NCI-H1694 treated with DMSO at 0.1 percent for 48 hours (cell line): ENCODE data around the gene RUNX2.

Experiments
- DNase-seq: peaks from one replicate; lab custom pipeline; 2025; lab: John Stamatoyannopoulos, UW

RUNX2 gene

GRCh38 chr6:45617441-45617840, 289.3 kb downstream of the RUNX2 start:
- no peak for DNase-seq

GRCh38 chr6:45618259-45618658, 290.1 kb downstream of the RUNX2 start:
- no peak for DNase-seq

DNA sequence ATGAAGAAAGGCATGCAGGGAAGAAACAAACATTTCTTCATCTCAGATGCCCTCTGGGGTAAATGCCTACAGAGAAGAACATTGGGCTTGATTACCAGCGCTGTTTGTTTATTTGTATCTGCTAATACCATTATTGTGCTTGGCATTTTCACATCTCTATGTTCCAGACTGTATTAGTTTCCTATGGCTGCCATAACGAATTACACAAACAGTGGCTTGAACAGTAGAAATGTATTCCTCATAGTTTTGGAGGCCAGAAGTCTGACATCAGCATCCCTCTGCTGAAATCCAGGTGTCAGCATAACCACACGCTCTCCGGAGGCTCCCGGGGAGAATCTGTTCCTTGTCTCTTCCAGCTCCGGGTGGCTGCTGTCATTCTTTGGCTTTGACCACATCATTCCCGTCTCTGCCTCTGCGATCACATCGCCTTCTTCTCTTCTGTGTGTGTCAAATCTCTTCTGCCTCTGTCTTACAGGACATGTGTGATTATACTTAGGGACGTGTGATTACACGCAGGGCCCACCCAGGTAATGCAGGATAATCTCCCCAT, 291.2 kb downstream of the RUNX2 start:
- DNase-seq, result no peak

DNA sequence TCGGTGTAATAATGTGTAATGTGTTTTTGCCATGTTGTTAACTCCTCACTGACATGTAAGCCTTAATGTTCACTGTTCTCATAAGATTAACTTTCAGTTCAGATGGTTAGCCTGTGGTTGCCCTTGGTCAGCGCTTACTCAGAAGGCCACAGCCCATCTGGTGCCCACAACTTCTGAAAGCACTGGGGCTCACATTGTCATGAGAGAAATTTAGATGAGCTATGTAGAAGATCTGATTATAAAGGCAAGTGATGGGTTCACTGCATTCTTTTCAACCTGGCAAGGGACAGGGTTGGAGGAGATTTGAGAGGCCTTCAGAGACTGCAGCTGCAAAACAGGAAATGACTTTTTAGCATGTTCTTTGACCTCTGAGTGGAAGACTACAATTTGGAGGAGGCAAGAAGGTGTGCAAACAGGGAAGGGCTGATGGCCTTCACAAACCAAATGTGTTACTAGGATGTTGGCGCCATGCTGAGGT, 291.9 kb downstream of the RUNX2 start:
- no peak for DNase-seq

DNA sequence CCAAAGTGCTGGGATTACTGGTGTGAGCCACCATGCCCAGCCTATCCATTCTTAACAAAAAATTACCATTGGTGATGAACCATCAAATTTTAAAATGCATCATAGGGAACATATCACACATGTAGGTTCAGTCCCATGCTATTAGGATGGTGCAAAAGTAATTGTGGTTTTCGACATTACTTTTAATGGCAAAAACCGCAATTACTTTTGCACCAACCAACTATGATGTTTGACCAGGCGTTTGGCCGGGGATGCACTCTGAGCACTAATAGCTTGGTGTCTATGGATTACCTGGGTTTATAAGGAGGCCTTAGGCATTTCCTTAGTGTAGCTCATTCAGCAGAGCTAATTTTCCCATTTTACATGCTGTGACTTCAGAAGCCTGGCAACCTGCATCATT, 296.1 kb downstream of the RUNX2 start:
- DNase-seq, result no peak

- DNase-seq, result no peak
Measured at GRCh38 chr6:45625191-45625664, 297.1 kb downstream of the RUNX2 start.

DNA sequence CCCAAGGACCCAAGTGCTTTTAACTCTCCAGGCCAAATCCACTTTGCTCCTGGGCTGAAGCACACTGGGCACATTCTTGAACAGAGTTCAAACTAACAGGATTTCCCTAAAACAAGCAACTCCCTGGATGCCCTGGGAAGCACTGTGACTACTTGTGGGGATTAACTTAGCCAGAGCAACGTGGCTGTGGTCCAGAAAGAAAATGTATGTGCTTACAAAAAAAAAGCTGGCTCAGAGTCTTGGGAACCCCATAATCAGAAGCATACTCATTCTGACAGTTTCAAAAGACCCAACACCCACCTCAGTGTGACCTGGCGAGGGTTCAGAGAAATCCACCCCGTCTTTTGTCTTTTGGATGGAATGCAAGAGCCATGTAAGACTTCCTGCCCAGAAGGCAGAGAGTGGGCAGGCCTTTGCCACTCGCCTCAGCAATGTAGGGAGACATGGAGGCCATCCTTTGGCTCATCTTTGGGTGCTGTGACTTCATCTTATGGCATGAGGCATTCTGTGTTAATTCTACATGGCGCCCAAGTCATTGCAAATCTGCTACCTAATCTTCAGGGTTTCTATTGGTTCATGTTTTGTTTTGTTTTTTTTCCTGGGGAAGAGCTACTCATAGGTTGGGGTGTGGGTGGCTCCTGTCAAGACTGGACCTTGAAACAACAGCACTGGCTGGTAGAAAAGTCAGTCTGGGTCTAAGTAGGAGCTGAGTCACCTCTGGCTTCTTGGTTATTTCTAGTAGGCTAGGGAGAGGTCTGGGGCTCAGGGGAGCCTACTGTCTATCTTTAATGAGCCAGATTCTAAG, 298.2 kb downstream of the RUNX2 start:
- no peak for DNase-seq

DNA sequence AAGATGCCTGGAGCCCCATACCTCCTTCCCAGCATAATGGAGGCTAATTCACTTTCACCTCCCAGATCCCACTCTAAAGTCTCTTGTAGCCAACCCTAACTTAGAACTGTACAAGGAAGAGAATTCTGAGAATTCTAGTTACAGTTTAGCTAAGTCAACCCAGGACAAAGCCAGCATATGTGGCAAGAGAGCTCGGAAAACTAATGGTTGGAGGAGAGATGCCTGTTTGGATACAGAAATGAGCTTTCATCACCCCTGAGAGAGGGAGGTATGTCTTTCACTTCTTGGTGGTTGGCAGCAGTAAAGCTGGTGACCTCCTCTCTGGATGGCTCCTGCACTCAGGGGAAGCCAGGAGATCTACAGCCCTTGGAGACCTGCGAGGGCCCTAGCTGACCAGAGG, 302.2 kb downstream of the RUNX2 start:
- no peak for DNase-seq

DNA sequence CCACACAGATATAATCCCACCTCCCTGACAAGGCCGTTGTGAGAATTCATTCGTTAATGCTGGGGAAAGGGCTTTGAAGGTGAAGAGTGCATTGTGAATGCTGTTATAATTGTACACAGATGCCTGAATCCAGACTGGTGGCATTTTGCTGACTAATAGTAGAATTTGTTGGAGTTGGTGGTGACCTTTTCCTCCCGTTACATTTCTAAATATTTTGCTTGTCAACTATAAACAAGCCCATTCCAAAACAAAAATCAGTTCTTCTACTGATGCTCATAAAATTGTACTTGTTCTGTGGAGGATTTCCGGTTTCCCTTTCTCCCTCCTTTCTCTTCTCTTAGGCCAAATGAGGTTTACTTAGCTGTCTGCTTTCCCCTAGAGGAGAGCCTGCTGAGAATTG, 302.7 kb downstream of the RUNX2 start:
- no peak for DNase-seq

DNA sequence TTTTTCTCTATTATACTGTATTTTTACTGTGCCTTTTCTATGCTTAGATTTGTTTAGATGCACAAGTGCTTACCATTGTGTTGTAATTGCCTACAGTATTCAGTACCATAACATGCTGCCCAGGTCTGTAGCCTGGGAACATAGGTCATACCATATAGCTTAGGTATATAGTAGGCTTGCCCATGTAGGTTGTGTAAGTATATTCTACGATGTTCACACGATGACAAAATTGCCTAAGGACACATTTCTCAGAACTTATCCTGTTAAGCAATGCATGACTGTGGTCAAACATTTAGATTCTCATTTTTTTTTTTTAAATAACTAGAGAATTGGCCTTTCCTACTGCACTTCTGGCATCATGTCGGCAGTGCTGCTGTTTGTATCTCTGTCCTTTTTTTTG, 303.3 kb downstream of the RUNX2 start:
- DNase-seq, result no peak

DNA sequence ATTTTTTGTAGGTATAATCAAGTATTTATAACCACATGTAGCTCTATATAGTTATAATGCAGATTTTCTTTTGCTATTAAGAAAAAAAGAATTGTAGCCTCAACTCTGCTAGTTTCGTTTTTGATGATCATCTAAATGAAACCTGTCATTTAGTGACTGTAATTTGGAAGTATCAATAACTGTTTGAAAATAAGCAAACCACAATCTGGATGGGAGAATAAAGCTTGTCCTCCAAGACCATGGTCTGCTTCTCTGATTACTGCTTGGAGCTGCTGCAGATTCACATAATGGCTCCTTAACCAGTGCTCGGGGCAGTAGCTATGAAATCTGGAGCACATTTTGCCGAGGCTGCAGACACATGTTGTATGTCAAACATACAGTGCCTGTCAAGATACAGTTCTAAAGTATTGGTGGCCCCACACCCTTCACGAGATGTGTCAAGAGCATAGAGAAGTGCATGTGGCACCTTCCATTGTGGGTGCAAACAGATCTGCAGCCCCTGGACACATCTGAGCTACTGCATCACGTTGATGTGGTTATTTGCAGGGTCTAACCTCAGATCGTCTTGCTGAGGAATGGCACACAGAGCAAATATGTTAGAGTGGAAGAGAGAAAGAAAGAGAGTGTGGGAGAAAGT, 305.3 kb downstream of the RUNX2 start:
- no peak for DNase-seq

GRCh38 chr6:45634231-45634630, 306.1 kb downstream of the RUNX2 start:
- no peak for DNase-seq

DNA sequence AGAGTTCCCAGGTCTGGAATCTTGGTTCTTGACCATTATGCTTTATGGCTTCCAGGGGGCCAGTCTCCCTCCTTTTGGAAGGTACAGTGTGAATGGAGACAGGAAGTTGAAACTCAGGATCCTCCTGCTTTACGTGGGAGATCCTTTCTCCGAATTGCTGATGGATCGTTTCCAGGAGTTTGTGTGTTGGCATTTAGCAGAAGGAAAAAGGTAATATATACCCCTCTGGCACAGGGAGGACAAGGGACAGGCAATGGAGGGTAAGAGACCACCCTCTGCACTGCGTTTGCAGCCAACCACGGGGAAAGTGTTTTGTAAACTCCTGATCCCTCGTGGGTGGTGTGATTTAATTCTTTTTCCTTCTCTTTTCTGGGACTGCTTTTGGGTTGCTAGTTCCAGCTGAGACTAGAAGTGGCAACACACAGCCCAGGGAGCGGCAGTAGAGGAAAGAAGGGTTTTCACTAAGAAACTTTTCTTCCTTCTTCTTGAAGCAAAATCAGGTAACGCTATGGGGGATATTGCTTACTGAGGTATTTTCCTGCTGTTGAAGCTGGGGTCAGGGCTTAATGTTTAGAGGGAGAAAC, 307.2 kb downstream of the RUNX2 start:
- no peak for DNase-seq

DNA sequence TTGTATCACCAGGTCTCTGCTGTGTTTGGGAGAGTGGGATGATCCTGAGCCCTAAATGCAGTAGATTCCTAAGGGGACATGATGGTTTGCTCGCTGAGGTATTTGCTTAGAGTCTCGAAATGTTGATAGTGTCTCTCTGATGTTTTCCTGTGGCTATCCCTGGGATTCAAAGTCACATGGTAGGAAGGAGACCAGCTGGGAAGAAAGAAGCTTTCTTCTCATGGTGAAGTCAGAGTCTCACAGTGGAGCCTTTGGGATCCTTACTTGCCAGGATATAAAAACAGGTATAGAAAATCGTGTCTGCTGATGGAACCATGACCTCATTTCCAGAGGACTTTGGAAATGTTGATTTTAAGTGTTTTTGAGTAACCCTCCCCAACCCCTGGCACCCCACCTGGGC, 308.9 kb downstream of the RUNX2 start:
- DNase-seq, result no peak

DNA sequence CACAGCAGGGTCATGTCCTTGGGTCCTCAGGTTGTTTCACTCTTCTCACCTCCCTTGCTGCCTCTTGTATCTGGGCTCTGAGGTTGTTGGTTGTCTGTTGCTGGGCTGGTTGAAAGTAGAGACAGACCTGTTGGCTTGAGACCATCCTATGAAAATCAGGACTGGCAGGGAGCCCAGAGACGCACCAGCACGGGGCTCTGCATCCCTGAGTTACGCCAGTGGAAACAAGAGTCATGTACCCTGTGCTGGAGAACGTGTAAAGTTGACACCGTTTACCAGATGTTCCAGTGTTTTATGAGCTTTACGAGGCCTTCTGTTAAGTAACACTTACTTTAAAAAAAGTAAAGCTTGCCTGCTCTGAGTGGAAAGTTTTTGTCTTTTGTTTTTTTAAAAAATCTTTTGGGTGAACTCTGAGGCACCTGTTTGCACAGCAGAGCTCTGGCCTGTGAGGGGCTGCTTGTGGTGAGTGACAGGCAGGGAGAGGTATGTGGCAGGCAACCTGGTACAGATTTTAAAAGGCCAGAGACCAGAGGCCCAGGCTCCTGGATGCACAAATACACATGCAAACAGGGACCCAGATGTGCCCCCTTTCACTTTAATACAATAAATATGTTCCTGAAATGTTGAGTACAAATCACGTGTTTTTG, 309.6 kb downstream of the RUNX2 start:
- no peak for DNase-seq

GRCh38 chr6:45640081-45640491, 312.0 kb downstream of the RUNX2 start:
- no peak for DNase-seq

GRCh38 chr6:45640811-45641210, 312.7 kb downstream of the RUNX2 start:
- no peak for DNase-seq

GRCh38 chr6:45642331-45643125, 314.4 kb downstream of the RUNX2 start:
- no peak for DNase-seq

DNA sequence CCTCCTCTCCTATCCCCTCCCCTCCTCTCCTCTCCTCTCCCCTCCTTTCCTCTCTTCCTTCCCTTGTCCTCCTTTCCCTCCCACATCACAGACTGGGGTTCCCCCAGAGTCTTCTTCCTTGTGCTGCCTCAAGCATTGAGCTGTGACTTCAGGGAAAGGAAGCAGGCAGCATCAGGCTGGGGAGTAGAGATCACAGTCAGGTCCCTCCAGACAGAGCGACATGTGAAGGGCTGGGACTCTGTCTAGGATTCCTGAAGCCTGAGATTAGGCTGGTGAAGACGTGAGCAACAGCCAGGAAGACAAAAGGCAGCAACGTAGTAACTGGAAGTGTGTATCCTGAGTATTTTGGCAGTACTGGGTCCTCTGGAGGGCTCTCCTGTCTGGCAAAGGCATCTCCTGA, 315.0 kb downstream of the RUNX2 start:
- no peak for DNase-seq

- no peak for DNase-seq
Measured at GRCh38 chr6:45644720-45645119, 316.6 kb downstream of the RUNX2 start.

DNA sequence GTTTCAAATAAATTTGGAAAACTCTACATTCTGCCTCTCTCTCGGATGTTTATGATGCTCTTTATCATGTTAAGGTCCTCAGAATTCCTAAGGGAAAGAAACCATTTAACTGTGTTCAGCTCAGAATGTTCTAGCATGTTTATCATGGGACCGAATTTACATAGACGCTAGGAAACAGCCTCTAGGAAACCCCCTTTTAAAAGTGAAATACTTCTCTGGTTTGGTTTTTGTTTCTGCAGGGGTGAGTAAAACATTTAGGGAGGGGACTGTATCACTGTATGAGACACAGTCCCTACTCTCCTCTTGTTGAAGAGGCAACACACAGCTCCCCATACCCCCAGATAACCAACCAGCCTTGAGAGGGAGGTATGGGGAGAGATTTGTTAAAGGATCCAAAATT, 317.2 kb downstream of the RUNX2 start:
- no peak for DNase-seq
